NCI-H345 (cell line): ENCODE results near the gene PKNOX2.

Experiments
- DNase-seq: peaks from one replicate; lab custom pipeline; 2025; lab: John Stamatoyannopoulos, UW

The PKNOX2 gene

GRCh38 chr11:125341676-125342075 is 177.1 kb downstream of the PKNOX2 start:
- DNase-seq: no peak

GRCh38 chr11:125342281-125342930 is 177.9 kb downstream of the PKNOX2 start:
- DNase-seq: no peak

DNA sequence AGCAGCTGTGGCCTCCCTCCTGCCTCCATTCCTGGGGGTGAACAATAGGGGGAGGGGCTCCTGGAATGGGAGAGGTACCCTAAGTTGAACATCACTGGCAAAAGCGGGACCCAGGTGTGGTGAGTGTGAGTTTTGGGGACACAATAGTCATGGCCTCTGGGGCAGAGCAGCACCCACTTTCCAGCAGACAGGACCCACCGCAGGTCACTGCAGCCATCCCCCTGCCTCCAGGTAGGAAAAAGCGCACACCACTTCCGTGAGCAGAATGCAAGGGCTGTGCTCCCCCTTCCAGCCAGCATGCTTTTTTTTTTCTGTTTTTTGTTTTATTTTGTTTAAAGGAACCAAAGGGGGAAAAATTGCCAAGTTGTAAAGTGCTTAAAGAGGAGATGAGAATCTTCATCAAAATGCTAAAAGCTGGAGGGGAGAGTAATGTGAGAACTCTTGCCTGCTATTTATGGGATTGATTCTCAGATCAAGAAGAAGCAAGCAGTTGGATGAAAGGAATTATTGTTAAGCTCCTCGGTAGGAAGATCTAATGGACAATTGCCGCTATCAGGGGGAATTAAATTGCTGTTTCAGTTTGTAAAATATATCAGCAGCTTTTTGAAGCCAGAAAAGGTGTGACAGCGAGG is 178.7 kb downstream of the PKNOX2 start:
- DNase-seq: no peak

GRCh38 chr11:125343718-125344131 is 179.2 kb downstream of the PKNOX2 start:
- no peak for DNase-seq

DNA sequence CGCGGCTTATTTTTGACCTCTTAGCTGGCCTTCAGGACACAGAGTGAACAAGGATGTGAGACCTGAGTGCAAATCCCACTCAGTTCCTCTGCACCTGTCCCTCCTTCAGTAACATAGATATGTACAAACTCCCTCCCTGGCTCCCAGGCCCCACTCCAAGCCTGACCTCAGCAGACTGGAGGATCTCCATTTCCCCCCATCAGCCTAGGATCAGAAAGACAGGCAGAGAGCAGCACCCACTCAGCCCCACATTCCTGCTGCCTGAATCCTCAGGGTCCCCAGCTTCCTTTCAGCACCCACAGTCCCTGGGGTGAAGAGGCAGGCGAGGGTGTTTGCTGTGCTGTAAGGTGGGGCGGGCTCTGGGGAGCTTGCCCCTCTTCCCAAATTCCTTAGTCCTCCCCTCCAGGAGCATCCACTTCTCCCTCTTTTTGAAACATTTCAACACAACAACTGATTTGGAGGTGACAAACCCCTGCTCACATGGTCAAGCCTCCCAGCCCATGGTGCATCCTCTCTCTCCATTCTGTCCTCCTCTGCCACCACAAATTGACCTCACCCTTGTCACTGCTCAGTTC is 180.4 kb downstream of the PKNOX2 start:
- DNase-seq: no peak

GRCh38 chr11:125345421-125346178 is 181.0 kb downstream of the PKNOX2 start:
- DNase-seq: peak; percentile 58

DNA sequence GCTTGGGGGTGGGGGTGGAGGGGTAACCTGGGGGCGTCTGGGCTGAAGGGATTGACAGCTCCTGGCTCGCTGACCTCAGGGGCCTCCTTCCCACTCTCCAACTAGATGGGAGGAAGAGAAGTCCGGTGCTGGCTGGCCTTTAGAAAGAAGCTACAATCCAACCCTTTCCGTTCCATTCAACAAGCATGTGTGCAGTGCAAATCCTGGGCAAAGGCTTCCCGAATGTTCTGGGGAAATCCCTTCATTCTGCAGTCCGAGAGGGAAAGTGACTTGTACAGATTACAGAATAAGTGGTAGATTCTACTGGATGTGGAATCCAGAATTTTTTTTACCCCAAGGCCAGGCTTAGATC is 181.6 kb downstream of the PKNOX2 start:
- no peak for DNase-seq

DNA sequence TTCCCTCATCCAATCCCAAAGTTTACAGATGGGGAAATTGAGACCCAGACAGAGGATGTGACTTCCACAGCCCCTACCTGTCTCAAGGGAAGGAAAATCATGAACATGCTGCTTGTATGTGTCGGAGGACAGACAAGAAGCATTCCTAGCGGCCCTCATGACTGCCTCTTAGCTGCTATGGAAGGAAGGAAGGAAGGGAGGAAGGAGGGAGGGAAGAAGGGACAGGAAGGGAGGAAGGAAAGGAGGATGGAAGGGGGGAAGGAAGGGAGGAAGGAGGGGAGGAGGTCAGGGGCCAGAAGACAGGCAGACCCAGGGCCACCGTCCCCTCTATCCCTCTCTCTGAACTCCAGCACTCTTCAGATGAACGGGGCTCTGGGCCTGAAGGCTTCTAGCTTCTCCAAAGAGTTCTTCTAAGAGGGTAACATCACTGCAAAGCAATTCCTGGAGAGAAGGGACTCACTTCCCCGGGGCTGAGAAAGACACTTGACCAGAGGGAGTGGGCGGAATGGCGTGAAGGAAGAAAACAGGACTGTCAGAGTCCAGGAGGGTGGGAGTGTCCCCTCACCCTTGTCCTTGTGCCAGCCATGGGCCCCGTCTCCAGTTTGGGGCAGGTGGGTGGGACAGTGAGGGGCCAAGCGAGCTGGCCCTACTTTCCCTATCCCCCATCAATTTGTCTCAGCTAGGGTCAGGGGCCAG is 182.2 kb downstream of the PKNOX2 start:
- DNase-seq: no peak

GRCh38 chr11:125347261-125347585 is 182.7 kb downstream of the PKNOX2 start:
- no peak for DNase-seq

DNA sequence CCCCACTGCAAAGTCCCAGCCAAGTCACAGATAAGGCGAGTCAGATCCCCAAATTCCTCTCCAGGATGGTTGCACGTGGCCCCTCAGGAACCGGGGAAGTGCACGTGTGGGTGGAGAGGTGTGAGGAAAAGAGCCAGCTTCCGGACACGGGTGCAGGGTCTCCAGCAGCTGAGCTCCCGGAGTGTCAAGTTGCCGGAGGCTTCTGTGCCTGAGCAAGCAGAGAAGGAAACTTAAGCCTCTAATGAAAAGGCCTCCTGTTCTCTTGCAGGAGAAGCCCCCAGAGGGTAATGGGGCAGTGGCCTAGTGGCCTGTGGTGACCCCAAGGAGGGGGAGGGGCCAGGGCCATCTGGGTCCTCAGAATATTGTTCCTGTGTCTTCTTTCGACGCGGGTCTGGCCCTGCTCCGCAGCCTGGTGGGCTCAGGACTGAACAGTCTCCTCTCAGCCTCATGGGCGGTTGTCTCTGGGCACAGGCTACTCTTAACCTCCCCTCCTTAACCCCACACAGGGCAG is 183.6 kb downstream of the PKNOX2 start:
- DNase-seq: no peak

DNA sequence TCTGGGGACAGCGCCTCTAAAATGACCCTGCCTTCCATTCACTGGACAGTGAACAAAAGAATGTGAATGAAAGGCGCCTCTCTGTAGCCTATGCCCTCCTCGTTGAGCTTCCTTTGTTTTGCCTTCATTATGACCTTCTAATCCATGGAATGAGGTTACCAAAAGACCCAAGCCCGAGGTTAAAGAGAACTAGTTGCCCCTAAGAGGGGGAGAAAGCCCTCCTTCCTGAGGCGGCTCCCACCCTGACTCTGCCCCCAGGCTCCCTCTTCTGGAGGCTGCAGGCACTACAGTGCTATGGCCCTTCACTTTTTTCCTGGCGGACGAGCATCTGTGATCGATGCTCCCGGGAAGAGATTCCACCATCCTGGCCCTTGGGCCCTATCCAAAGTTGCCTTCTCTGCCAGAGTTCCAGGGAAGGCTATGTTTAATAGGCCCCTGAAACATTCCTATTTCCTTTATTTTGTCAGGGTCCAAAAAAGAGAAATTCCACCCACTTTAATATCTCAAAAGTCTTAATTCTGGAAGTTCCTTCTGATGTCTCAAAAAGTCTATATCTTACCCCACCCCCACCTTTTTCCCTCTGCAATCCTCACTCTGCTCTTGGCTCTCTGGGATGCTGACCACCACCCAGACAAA is 184.2 kb downstream of the PKNOX2 start:
- peak; percentile 46 for DNase-seq

DNA sequence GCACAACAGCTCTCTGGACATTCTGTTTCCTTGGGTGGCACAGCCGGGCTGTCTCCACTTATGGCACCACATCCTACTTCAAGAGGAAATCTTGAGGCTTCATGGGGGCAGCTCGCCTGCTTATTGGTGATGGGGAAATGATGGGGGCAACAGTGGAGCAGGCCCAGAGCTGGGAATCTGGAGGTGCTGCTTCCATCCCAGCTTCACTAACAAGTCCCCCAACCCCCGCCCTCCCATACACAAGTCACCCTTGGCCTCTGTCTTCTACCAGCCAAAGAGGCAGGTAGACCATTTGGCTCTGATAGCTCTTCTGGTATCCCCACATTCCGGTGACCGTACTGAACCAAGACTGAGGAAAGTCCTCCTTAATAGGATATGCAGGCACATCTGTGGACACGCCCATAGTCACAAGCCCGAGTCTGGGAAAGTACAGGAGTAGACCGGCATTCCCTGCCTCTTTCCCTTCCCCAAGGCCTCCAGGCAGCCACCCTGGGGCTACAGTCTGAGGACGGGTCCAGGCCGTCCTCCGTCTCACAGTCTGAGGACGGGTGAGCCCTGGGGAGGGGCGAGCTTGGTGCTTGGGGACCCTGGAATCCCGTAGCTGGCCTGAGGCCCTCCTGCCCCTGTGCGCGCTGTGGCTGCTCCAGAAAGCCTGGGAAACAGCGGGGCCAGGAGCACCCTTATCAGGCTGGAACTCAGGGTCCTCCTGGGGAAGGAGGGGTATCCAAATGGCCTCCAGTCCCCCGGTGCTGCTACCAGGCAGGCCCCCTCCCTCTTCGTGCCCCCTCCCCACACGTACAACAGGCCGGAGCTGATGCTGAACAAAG is 185.9 kb downstream of the PKNOX2 start:
- DNase-seq: no peak

GRCh38 chr11:125351033-125351867 is 186.7 kb downstream of the PKNOX2 start:
- no peak for DNase-seq

DNA sequence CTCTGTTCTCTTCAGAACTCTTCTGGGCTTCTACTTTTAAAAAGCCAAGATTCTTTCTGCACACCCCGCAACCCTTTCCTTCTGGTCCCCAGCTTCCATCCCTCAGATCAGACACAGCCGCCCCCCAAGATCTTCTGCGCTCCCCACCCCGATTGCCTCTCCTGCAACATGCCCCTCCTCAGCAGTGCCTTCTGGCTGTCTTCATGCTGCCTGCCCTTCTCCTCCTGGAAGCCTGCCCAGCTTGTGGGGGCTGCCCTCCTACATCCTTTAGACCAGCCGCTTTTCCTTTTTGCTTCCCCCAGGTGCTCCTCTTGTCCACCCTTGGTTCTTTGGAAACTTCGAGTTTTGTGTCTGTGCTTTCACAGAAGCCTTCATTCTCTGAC is 187.3 kb downstream of the PKNOX2 start:
- DNase-seq: no peak

DNA sequence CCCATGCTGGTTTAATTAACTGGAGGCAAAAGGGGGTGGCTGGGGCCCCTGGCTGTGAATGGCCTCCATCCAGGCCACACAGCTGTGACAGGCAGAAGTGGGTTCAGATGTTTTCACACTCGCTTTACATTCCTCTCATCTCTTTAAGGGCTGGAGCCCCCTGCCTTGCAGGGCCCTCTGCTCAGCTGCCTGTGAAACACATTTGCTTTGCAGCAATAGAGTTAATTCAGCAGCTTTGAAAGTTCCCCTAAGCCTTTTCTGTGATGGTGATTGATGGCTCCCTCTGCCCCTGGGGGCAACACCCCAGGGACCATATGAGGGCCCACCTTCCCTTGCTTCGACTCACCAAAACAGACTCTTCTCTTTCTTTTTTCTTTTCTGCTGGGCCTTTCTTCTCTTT is 192.2 kb downstream of the PKNOX2 start:
- no peak for DNase-seq

DNA sequence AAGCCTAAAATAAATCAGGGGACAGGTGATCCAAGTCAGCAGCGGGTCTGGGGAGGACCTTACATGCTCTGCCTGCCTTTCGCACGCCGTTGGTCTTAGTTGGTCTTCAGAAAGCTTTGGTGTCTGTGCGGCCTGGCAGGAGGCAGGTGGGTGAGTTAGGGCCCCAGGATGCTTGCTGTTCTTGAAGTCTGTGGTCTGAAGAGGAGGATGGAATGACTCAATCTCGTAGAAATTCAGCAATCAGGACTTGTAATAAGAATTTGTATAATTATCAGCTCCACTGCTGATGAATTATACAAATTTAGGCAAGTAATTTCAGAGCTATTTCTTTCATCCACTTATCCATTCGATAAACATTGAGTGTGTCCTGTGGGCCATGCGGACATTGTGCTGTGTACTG is 193.0 kb downstream of the PKNOX2 start:
- no peak for DNase-seq

DNA sequence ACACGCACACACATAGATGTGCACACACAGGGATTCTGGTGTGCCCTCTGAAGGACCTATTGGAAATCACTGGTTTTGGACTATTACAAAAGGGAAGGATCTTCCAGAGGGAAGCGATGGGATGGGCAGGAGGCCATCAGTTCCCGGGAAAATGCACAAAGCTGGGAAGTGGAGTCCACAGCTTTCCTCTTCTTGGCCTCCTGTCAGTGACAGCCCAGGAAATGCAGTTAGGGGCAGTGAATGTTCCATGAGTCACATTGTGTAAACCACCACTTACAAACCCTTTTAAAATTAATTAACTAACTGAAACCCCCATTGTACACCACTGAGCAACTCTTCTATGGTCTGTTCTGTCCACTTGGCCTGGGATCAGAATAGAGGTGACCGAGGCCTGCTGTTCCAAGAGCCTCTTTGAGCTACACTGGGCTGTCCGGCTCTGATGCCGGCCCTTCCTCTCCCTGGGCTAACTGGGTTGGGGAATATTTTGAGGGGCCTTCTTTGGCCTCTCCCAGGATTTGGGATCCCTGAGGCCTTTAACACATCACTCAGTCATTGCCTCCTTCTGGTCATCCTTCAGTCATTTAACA is 193.8 kb downstream of the PKNOX2 start:
- no peak for DNase-seq

DNA sequence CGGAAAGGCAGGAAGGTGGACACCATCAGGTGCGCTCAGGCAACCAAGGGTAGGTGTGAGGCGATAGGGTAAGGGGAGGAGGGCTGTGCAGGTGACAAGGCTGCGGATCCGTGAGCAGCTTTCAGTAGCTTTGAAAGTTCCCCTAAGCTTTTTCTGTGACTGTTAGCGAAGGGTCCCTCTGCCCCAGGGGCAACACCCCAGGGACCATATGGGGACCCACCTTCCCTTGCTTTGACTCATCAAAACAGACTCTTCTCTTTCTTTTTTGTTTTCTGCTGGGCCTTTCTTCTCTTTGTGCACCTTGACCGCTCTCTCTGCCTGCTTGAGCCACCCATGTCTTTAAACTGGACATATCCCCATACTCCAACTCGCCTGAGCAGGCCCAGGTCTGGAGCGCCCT is 194.6 kb downstream of the PKNOX2 start:
- DNase-seq: no peak

GRCh38 chr11:125360066-125360465 is 195.5 kb downstream of the PKNOX2 start:
- no peak for DNase-seq
